Epithelial cell of prostate (primary cell): ENCODE data around the gene OR10W1.
A peak's percentile ranks its signal among the peaks of the same experiment; 100 is the strongest.

ENCODE experiments used
- DNase-seq: peaks from one replicate; pipeline ENCODE4 v3.0.0-alpha.2; 2011; ENCODE audit warnings: low read depth, low spot score
- H3K27ac ChIP-seq: fragments of 450-650 bp; 2 replicates; pipeline ENCODE4 v1.5.1; 2017; ENCODE audit warnings: mild to moderate bottlenecking

OR10W1 gene, protein sequence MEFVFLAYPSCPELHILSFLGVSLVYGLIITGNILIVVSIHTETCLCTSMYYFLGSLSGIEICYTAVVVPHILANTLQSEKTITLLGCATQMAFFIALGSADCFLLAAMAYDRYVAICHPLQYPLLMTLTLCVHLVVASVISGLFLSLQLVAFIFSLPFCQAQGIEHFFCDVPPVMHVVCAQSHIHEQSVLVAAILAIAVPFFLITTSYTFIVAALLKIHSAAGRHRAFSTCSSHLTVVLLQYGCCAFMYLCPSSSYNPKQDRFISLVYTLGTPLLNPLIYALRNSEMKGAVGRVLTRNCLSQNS

DNA sequence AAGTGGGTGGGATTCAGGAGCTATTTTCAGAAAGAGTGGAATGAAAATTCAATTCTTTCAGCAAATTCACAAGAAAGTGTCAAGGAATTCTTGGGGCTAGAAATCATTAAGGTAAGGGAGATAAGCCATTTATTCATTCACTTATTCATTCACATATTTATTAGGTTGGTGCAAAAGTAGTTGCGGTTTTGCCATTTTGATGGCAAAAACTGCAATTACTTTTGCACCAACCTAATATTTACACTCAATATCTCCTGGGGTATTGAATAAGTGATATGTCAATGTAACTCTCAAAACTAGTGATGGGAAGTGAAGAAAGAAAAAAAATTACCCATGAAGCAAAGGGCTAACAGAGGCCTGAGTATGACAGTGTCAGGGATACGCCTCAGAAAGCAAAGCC, at the start of gene OR10W1:
Gene OR10W1 (minus strand): TSS at position 119 of the 400 bp plus-strand sequence. CDS start 402 bp downstream, outside the sequence.
- DNase-seq: no peak
- no peak within 1 kb of the TSS for H3K27ac ChIP-seq

DNA sequence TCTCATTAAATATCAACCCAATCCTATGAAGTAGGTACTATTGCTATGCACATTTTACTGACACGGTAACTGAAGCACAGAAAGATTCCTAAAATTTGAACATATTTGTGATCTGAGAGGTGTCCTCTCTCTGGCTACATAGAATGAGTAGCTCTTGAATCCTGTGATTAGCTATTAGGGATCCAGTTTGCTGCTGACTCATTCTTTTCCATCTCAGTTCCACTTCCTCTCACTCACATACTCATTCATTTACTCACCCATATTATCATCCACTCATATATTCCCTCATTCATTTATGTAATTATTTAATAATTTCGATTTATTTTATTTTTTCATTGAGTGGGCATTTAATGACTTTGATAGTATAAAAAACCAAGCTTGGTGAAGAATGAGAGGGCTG, 48.1 kb upstream of the OR10W1 start:
- peak overlapping the region; percentile 15 for H3K27ac ChIP-seq
- DNase-seq: peak; percentile 39

DNA sequence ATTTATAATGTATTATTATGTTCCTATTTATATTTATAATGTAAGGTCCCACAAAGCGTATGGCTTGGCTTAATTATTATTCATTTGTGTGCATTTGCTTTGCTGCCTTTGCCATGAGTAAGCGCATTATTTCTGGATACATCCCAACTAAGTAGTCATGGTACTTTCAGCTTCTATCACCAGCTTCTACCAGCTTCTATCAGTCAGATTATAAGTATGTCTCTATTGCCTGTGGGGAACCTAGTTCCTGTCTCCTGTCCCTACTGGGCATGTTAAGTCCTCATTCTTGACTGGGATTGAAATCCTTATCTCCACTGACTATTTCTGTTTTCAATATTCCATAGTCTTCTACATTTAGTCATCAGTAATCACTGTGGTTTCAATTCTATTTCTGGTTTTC, 33.5 kb upstream of the OR10W1 start:
- peak overlapping the region; percentile 39 for H3K27ac ChIP-seq
- peak; percentile 57 for DNase-seq

DNA sequence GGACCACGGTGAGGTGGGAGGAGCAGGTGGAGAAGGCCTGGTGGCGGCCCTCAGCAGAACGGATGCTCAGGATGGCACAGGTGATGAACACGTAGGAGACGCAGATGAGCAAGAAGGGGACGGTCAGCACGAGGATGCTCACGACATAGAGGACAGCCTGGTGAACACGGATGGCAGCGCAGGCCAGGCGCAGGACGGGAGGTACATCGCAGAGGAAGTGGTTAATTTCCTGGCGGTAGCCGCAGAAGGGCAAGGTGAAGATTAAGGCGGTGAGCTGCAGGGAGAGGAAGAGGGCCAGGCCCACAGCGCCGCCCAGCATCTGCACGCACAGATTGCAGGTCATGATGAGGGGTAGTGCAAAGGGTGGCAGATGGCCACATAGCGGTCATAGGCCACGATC, 24.0 kb upstream of the OR10W1 start:
- no peak for DNase-seq
- H3K27ac ChIP-seq: no peak overlapping the region

DNA sequence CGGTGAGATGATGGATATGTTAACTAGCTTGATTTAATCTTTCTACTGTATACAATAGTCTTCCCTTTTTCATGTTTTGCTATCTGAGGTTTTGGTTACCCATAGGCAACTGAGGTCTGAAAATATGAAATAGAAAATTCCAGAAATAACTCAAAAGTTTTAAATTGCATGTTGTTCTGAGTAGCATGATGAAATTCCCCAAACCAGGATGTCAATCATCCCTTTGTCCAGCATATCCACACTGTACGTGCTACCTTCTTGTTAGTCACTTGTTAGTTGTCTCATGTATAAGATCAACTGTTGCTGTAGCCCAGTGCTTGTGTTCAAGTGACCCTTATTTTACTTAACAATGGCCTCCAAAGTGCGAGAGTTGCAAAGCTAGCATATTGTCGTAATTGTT, 21.2 kb upstream of the OR10W1 start:
- DNase-seq: no peak
- no peak overlapping the region for H3K27ac ChIP-seq

DNA sequence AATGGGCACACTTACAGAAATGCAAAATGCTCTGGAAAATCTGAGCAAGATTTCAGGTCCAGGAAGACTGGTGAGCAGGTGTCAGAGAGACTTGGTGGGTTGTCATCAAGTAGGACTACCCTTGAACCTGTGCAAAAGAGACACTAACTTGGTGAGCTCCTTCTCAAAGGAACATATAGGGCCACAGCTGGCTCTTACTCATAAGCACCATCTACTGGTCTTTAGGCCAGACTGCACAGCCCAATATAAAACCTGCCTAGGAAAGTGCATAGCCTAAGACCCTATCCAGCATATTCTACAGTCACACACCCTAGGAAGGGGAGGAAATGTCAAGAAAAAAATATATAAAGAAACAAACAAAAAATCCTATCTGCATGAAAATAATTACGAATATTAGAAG, 18.2 kb upstream of the OR10W1 start:
- DNase-seq: peak; percentile 12
- no peak overlapping the region for H3K27ac ChIP-seq

DNA sequence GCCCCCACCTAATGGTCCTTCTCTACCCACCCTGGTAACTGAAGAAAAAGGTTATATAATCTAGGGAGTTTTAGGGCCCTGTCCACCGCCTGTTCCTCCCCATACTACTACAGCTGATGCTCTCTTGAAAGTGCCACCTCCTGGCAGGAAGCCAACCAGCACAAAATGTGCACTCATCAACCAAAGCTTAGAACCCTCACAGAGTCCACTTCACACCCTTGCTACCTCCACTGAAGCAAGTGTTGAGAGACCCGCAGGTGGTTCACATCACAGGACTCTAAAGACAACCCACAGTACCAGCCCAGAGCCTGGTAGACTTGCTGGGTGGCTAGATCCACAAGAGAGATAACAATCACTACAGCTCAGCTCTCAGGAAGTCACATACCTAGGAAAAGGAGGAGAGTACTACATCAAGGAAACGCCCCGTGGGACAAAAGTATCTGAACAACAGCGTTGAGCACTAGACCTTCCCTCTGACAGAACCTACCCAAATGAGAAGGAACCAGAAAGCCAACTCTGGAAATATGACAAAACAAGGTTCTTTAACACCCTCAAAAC, 17.5 kb upstream of the OR10W1 start:
- H3K27ac ChIP-seq: no peak overlapping the region
- no peak for DNase-seq

DNA sequence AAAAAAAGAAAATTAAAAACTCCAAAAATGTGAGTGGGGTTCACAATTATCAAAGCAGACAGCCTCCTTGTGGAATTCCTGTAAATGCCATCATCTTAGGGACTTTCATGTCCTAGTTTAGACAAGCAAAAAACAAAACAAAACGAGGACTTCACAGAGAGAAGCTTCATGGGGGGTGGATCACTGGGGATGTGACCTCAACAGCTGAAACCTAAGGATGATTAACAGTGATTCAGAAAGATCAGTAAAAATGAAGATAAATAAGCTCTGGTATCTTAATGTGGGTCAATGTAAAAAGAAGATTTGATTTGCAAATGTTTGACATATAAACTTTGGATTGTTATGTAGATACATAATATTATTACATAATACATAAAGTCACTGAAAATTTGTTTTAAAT, 8.1 kb upstream of the OR10W1 start:
- no peak for DNase-seq

DNA sequence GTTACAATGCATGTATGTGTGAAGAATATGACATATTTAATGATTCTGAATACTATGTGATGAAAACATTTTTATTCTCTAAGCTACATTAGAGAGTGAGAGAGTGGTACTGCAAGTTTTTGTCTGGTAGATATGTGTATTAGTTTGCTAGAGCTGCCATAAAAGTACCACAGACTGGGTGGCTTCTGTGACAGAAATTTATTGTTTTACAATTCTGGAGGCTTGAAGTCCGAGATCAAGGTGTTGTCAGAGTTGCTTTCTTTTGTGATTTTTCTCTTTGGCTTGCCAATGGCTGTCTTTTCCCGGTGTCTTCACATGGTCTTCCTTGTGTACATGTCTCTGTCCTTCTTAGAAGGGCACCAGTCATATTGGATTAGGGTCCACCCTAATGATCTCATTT, 6.9 kb upstream of the OR10W1 start:
- DNase-seq: no peak
- H3K27ac ChIP-seq: no peak overlapping the region

More for the DNA sequence above, 8.1 kb upstream of the OR10W1 start:
- no peak overlapping the region for H3K27ac ChIP-seq

DNA sequence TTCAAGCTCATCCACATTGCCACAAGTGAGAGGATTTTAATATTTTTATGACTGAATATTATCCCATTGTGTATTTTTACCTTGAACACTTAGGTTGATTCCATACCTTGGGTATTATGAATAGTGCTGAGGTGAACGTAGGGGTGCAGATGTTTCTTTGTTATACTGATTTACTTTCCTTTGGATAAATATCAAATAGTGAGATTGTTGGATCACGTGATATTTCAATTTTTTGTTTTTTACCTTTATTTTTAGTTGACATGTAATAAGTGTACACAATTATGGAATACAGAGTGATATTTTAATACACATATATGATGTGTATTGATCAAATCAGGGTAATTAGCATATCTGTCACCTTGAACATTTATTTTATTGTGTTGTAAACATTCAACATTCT, 8.1 kb downstream of the OR10W1 start:
- DNase-seq: no peak
- H3K27ac ChIP-seq: no peak overlapping the region

DNA sequence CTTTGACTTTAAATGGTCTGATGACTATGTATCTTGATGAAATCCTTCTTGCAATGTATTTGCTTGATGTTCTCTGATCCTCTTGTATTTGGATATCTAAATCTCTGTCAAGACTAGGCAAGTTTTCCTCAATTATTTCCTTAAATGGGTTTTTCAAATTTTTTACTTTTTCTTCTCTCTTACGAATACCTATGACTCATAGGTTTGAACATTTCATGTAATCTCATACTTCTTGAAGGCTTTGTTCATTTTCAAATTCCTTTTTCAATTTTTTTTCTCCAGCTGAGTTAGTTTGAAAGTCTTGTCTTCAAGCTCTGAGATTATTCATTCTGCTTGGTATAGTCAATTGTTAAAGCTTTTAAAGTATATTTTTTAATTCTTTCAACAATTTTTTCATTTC, 13.1 kb downstream of the OR10W1 start:
- no peak for DNase-seq
- H3K27ac ChIP-seq: no peak overlapping the region

DNA sequence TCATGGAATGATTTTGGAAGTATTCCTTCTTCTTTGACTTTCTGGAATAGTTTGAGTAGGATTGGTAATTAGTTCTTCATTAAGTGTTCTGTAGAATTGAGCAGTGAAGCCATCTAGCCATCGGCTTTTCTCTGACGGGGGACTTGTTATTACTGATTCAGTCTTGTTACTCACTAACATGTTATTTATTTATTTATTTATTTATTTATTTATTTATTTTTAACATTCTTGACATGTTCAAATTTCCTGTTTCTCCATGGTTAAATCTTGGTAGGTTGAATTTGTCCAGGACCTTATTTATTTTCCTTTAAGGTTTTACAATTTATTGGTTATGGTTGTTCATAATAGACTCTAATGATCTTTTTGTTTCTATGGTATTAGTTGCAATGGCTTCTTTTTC, 24.1 kb downstream of the OR10W1 start:
- H3K27ac ChIP-seq: no peak overlapping the region
- no peak for DNase-seq

DNA sequence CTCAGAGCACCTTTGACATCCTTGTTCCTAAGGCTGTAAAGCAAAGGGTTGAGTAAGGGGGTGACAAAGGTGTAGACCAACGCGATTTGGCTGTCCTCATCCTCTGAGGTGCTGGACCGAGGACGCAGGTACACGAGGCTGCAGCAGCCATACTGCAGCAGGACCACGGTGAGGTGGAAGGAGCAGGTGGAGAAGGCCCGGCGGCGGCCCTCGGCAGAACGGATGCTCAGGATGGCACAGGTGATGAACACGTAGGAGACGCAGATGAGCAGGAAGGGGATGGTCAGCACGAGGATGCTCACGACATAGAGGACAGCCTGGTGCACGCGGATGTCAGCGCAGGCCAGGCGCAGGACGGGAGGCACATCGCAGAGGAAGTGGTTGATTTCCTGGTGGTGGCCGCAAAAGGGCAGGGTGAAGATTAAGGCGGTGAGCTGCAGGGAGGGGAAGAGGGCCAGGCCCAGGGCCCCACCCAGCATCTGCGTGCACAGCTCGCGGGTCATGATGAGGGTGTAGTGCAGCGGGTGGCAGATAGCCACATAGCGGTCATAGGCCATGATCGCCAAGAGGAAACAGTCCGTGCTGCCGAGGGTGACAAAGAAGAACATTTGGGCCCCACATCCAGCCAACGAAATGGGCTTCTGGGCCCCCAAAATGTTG, 40.0 kb downstream of the OR10W1 start:
- no peak for DNase-seq
- H3K27ac ChIP-seq: no peak overlapping the region

DNA sequence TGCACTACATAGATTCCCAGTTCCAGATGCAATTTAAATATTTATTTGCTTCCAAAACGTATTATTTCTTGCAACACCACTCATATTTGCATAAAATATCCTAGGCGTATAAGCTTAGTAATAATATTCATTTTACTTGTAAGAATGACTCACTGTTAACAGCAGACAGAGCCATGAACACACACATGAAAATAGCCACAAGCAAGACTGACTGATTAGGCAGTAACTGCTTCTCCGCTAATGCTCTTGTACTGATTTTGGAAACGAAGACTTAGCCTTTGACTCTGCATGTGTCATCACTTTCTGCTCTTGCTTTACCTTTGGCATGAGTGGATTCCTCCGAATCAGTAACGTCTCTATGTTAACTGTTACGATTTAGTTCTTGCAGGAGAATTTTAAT, 45.3 kb downstream of the OR10W1 start:
- peak; percentile 59 for DNase-seq
- no peak overlapping the region for H3K27ac ChIP-seq
